Measurements from ENCODE around the gene CNPY4. TPM values are rescaled to one million over a fixed set of nuclear protein-coding genes. Genes with fewer than 3 reads are reported as not detected.

The CNPY4 gene
- total and polyA plus RNA-seq, 10 of the 15 experiments (the other 5 are each of a cell fraction or from before 2014, with no cell fraction given): 2.5 to 9.2 (median 6.8) TPM

GRCh38 chr7:100119072-100119969 is at the start of gene CNPY4, which contains the start of gene TAF6 (continued):
- TF ChIP-seq MLLT1 (IDR thresholded peaks at IDR 0.05) (peak; percentile 64), SREBF2 (IDR thresholded peaks at IDR 0.05; ENCODE audit: low read length) (0 out of 2 replicates have a peak, but pooled peaks have one; percentile 19), MEF2B (IDR thresholded peaks at IDR 0.05; ENCODE audit: partially characterized antibody, poor library complexity, severe bottlenecking) (peak; percentile 70), SP1 (IDR thresholded peaks at IDR 0.05; ENCODE audit: low read depth, low read length) (peak; percentile 59), HDAC6 (IDR thresholded peaks at IDR 0.05; ENCODE audit: unreplicated experiment) (no peak), ATF2 (IDR thresholded peaks at IDR 0.05; ENCODE audit: low read length) (no peak), SMAD1 (IDR thresholded peaks at IDR 0.05; ENCODE audit: low read depth, partially characterized antibody) (no peak), SREBF1 (IDR thresholded peaks at IDR 0.05; ENCODE audit: low read length) (no peak), CBX3 (IDR thresholded peaks at IDR 0.05; ENCODE audit: borderline replicate concordance, low read depth) (no peak), CBFB (IDR thresholded peaks at IDR 0.05; ENCODE audit: low read depth) (peak; percentile 66; the same call in 1 of the 2 replicates), BMI1 (IDR thresholded peaks at IDR 0.05; ENCODE audit: borderline replicate concordance) (peak; percentile 96), IRF5 (IDR thresholded peaks at IDR 0.05; ENCODE audit: borderline replicate concordance) (no peak), SIN3A (IDR thresholded peaks at IDR 0.05; ENCODE audit: low read depth, low read length) (peak; percentile 51; the same call in 1 of the 2 replicates), BCL11A (IDR thresholded peaks at IDR 0.05; ENCODE audit: low read depth, low read length) (no peak)

All from GM12878 (cell line).